H1 (cell line): Measurements from ENCODE around the gene FADD. TPM values are rescaled to one million over a fixed set of nuclear protein-coding genes. Genes with fewer than 3 reads are reported as not detected.

Experiments
- CHD7 ChIP-seq: fragments of 300-600 bp; sonication (generic); IDR thresholded peaks from 2 replicates; pipeline ENCODE4 v1.7.1; 2012; ENCODE audit warnings: low read length, moderate library complexity, mild to moderate bottlenecking, inconsistent platforms; ENCODE audit not compliant: insufficient replicate concordance
- POLR2A ChIP-seq, 2 experiments: IDR thresholded peaks; 1 replicate in 1 of 2; 2 replicates in 1 of 2; pipeline ENCODE4 v1.6.1; 2011; ENCODE audit warnings: low read depth in 2 of 2, low read length in 2 of 2, mild to moderate bottlenecking in 2 of 2; ENCODE audit errors: control extremely low read depth in 1 of 2
- polyA plus RNA-seq, 7 experiments: library from polyadenylated mRNA; depleted of rRNA in 3 of 7; stranded (reverse) in 5 of 7; unstranded in 2 of 7; fragments of >200 nt in 5 of 7; fragments of 200-250 nt in 2 of 7; gene quantifications; 1 replicate in 5 of 7; 2 replicates in 1 of 7; 4 replicates in 1 of 7; pipeline versions ENCODE4 v1.2.1 to v1.2.3, GENCODE V29; 2011 to 2013; ENCODE audit warnings: missing spikeins in 2 of 7, mixed read lengths in 2 of 7
- total RNA-seq: library from RNA; stranded (reverse); fragmentation: NEBNext Ultra II Directional; extraction: Animal tissue kit (Norgen Biotek cat#: 25700); gene quantifications from 2 replicates; pipeline ENCODE4 v1.2.1, GENCODE V29; 2021

FADD gene
- total and polyA plus RNA-seq, 2 of the 8 experiments (the other 6 are each of a cell fraction or from before 2014, with no cell fraction given): 29.0 to 43.9 TPM

GRCh38 chr11:70182266-70182665 is 20.8 kb upstream of the FADD start (continued):
- no peak for TF ChIP-seq CHD7
- TF ChIP-seq POLR2A (IDR thresholded peaks at IDR 0.05; ENCODE audit: control extremely low read depth in 1 of 2, low read depth in 2 of 2, low read length in 2 of 2): no peak
